CD14-positive monocyte (primary cell): ENCODE measurements around the gene UNC119B. TPM values are rescaled to one million over a fixed set of nuclear protein-coding genes. Genes with fewer than 3 reads are reported as not detected.
A peak's percentile ranks its signal among the peaks of the same experiment; 100 is the strongest.

Experiments used
- DNase-seq, 3 donors: peaks; one replicate each; pipeline ENCODE4 v3.0.0-alpha.2; 2011 to 2022
- H2AFZ ChIP-seq: 2 replicates; pipeline ENCODE4 v1.6.0; 2012; ENCODE audit warnings: mild to moderate bottlenecking, low read depth, low read length, inconsistent platforms; ENCODE audit not compliant: insufficient read depth, poor library complexity, severe bottlenecking
- H3K27ac ChIP-seq, 2 donors: 1 replicate in 1 of 2; 2 replicates in 1 of 2; pipeline ENCODE4 v1.5.1; 2012 to 2013; ENCODE audit warnings: low read length in 2 of 2, control low read depth in 1 of 2, inconsistent platforms in 1 of 2, low read depth in 1 of 2, mild to moderate bottlenecking in 1 of 2
- H3K27me3 ChIP-seq, 2 donors: one replicate each; pipeline versions ENCODE4 v1.6.0 to v1.6.1; 2011 to 2013; ENCODE audit warnings: low read length in 2 of 2; ENCODE audit not compliant: control insufficient read depth in 2 of 2, insufficient read depth in 2 of 2
- H3K36me3 ChIP-seq, 2 donors: replicated peaks in 1 of 2; 1 replicate in 1 of 2; 2 replicates in 1 of 2; pipeline versions ENCODE4 v1.5.1 to v1.6.1; 2012 to 2013; ENCODE audit warnings: low read length in 2 of 2, control low read depth in 1 of 2, inconsistent platforms in 1 of 2, mild to moderate bottlenecking in 1 of 2; ENCODE audit not compliant: insufficient read depth in 2 of 2, control insufficient read depth in 1 of 2
- H3K4me1 ChIP-seq, 2 donors: 1 replicate in 1 of 2; 2 replicates in 1 of 2; pipeline versions ENCODE4 v1.5.1 to v1.6.1; 2012 to 2013; ENCODE audit warnings: low read length in 2 of 2, control low read depth in 1 of 2, inconsistent platforms in 1 of 2, mild to moderate bottlenecking in 1 of 2, moderate library complexity in 1 of 2; ENCODE audit not compliant: insufficient read depth in 2 of 2, control insufficient read depth in 1 of 2
- H3K4me2 ChIP-seq: replicated peaks from 2 replicates; pipeline ENCODE3; 2012; ENCODE audit warnings: low read length, moderate library complexity, mild to moderate bottlenecking; ENCODE audit not compliant: poor library complexity, severe bottlenecking; ENCODE audit errors: extremely low read depth
- H3K4me3 ChIP-seq, 3 experiments: fragments of 200-600 bp in 1 of 3; sonication (generic) in 1 of 3; replicated peaks in 1 of 3; 1 replicate in 2 of 3; 2 replicates in 1 of 3; pipeline ENCODE4 v1.5.1; 2011 to 2013; ENCODE audit warnings: low read length in 3 of 3, mild to moderate bottlenecking in 3 of 3, control low read depth in 2 of 3, low read depth in 2 of 3, inconsistent platforms in 1 of 3, moderate library complexity in 1 of 3
- H3K79me2 ChIP-seq: 2 replicates; pipeline ENCODE4 v1.6.0; 2012; ENCODE audit warnings: mild to moderate bottlenecking, control low read depth, inconsistent platforms, low read length, moderate library complexity; ENCODE audit not compliant: insufficient read depth
- H3K9ac ChIP-seq: 2 replicates; pipeline ENCODE4 v1.6.0; 2017; ENCODE audit warnings: low read length, mild to moderate bottlenecking; ENCODE audit not compliant: insufficient read depth, poor library complexity, severe bottlenecking
- H3K9me3 ChIP-seq, 2 donors: replicated peaks in 1 of 2; 1 replicate in 1 of 2; 2 replicates in 1 of 2; pipeline versions ENCODE4 v1.5.1 to v1.6.1; 2012 to 2013; ENCODE audit warnings: low read length in 2 of 2, control low read depth in 1 of 2; ENCODE audit not compliant: control insufficient read depth in 1 of 2, insufficient read depth in 1 of 2
- H4K20me1 ChIP-seq: 2 replicates; pipeline ENCODE4 v1.6.0; 2012; ENCODE audit warnings: mild to moderate bottlenecking, low read length, control low read depth, moderate library complexity; ENCODE audit not compliant: insufficient read depth
- H3K27ac Mint-ChIP-seq, 7 donors: one replicate each; pipeline ENCODE4 v1.8.0; 2020; ENCODE audit warnings: mild to moderate bottlenecking in 7 of 7, mixed read lengths in 7 of 7, moderate library complexity in 6 of 7, inconsistent platforms in 2 of 7
- H3K27me3 Mint-ChIP-seq, 3 donors: one replicate each; pipeline ENCODE4 v1.8.0; 2021 to 2022; ENCODE audit warnings: low read depth in 3 of 3, mild to moderate bottlenecking in 3 of 3, mixed read lengths in 3 of 3, moderate library complexity in 3 of 3, inconsistent platforms in 1 of 3
- H3K36me3 Mint-ChIP-seq, 2 donors: one replicate each; pipeline ENCODE4 v1.8.0; 2020; ENCODE audit warnings: mixed read lengths in 2 of 2, inconsistent platforms in 1 of 2, mild to moderate bottlenecking in 1 of 2
- H3K4me1 Mint-ChIP-seq: one replicate; pipeline ENCODE4 v1.8.0; 2020; ENCODE audit warnings: mild to moderate bottlenecking, mixed read lengths
- H3K4me3 Mint-ChIP-seq, 2 donors: one replicate each; pipeline ENCODE4 v1.8.0; 2020; ENCODE audit warnings: mild to moderate bottlenecking in 2 of 2, mixed read lengths in 2 of 2, moderate library complexity in 1 of 2
- H3K9me3 Mint-ChIP-seq, 7 donors: one replicate each; pipeline ENCODE4 v1.8.0; 2020 to 2022; ENCODE audit warnings: mixed read lengths in 7 of 7, mild to moderate bottlenecking in 6 of 7, moderate library complexity in 6 of 7, inconsistent platforms in 2 of 7
- WGBS: methylation state at CpG from one replicate; pipeline ENCODE4 v1.1.5; 2013; ENCODE audit warnings: missing lambda C conversion rate; ENCODE audit not compliant: insufficient coverage; 5-methylcytosine and 5-hydroxymethylcytosine counted together
- intact Hi-C, 2 donors: fragments of 100-400 bp; cut with micrococcal nuclease; formaldehyde crosslinking; loops; one replicate each; pipeline versions ENCODE4 v1.15.0 to v1.15.1; 2023
- polyA plus RNA-seq, 3 donors: library from polyadenylated mRNA; depleted of rRNA in 1 of 3; unstranded in 2 of 3; stranded (reverse) in 1 of 3; fragments of 300-500 nt in 2 of 3; fragments of >200 nt in 1 of 3; fragmentation: Illumina TruSeq in 2 of 3; gene quantifications; 1 replicate in 2 of 3; 2 replicates in 1 of 3; pipeline ENCODE4 v1.2.3, GENCODE V29; 2012 to 2021
- TF ChIP-seq, protein P1 (sequence below): fragments of 200-600 bp; IDR thresholded peaks from one replicate; pipeline ENCODE4 v1.8.0; 2022; ENCODE audit warnings: antibody characterized with exemption, mild to moderate bottlenecking

UNC119B gene
- polyA plus RNA-seq, 3 donors, result 1.1 to 9.1 (median 2.1) TPM

DNA sequence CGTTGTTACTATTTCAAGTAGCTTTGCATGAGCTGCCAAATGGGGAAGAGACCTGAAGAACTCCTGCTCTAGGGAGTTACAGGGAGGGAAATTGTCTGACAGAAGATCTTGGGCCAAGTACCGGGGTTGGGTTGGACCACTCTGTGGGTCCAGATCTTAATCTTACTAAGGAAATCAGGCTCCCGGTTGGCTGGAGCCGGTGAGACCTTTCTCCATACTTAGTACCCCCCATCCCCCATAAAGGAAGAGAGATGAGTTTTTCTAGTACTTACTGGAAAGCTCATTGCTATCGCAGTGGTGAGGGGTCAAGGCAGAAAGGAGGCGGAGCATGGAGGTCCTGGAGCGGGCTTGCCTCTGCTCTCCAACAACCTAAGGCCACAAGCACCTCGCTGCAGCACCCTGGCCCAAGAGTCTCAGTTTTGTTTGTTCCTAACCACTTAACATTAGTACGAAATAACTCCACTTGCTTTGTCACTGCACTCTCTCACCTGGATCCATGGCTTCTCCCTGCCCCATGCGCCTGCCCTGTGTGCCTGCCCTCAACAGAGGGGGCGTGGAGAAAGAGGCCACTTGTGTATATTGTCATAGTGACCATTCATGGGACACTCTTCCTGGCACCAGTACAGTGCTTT is 6.8 kb upstream of the UNC119B start:
- Mint-ChIP-seq H3K4me1 (peaks cover 18% of the 10 kb centered on the region), H3K27ac (peak overlapping the region in 2 of 7 donors; percentile 31 to 52), H3K36me3 (peaks cover 48 to 56% of the 10 kb centered on the region in 2 donors), H3K4me3 (no peak overlapping the region), H3K9me3 (no peaks in the 10 kb centered on the region), H3K27me3 (peaks cover 0 to 1% (median 0%) of the 10 kb centered on the region in 3 donors)
- no peaks in the 10 kb centered on the region for H4K20me1 ChIP-seq
- H3K4me2 ChIP-seq, result no peak overlapping the region
- H3K36me3 ChIP-seq, result peaks cover 24 to 56% of the 10 kb centered on the region in 2 donors
- DNase-seq, result no peak
- intact Hi-C loops, result no loop called here
- no peaks in the 10 kb centered on the region for H3K27me3 ChIP-seq
- H3K79me2 ChIP-seq, result peaks cover 10% of the 10 kb centered on the region
- no peak overlapping the region for H3K4me3 ChIP-seq
- H3K9me3 ChIP-seq, result no peaks in the 10 kb centered on the region
- no peak overlapping the region for H3K9ac ChIP-seq
- no peak overlapping the region for H3K27ac ChIP-seq
- peaks cover 17 to 19% of the 10 kb centered on the region in 2 donors for H3K4me1 ChIP-seq
- WGBS, result 90% methylated on average over 4 of the region's 11 CpGs
- no peak overlapping the region for H2AFZ ChIP-seq
- TF ChIP-seq, protein P1, sequence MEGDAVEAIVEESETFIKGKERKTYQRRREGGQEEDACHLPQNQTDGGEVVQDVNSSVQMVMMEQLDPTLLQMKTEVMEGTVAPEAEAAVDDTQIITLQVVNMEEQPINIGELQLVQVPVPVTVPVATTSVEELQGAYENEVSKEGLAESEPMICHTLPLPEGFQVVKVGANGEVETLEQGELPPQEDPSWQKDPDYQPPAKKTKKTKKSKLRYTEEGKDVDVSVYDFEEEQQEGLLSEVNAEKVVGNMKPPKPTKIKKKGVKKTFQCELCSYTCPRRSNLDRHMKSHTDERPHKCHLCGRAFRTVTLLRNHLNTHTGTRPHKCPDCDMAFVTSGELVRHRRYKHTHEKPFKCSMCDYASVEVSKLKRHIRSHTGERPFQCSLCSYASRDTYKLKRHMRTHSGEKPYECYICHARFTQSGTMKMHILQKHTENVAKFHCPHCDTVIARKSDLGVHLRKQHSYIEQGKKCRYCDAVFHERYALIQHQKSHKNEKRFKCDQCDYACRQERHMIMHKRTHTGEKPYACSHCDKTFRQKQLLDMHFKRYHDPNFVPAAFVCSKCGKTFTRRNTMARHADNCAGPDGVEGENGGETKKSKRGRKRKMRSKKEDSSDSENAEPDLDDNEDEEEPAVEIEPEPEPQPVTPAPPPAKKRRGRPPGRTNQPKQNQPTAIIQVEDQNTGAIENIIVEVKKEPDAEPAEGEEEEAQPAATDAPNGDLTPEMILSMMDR, result no peak

DNA sequence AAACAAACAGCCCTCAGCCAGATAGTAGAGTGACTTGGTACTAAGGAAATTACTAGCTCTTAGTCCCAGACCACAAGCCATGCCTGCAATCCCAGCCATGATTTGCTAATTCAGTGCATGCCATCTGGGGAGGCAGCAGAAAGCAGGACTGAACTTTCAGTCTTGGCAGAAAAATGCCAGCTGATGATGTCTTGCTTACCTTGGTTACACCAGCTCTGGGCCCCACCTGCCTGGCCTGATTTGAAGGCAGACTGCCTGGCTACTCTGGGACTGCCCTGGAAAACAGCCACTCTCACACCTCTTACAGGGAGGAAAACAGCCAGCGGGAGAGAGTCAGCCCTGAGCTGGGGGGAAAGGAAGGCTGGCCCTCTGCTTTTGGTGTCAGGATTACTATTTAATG is 4.6 kb upstream of the UNC119B start:
- H3K4me2 ChIP-seq, result no peak overlapping the region
- Mint-ChIP-seq H3K4me1 (peaks cover 5% of the 10 kb centered on the region), H3K4me3 (no peak overlapping the region), H3K27ac (no peak overlapping the region), H3K27me3 (peaks cover 0 to 1% (median 0%) of the 10 kb centered on the region in 3 donors), H3K9me3 (no peaks in the 10 kb centered on the region), H3K36me3 (peaks cover 37 to 42% of the 10 kb centered on the region in 2 donors)
- H3K36me3 ChIP-seq, result peaks cover 20 to 45% of the 10 kb centered on the region in 2 donors
- no peak overlapping the region for H3K27ac ChIP-seq
- H3K27me3 ChIP-seq, result no peaks in the 10 kb centered on the region
- WGBS, result no CpG with 5 or more reads among the region's 1 CpG
- H3K4me1 ChIP-seq, result peaks cover 6 to 7% of the 10 kb centered on the region in 2 donors
- no peak overlapping the region for H2AFZ ChIP-seq
- no peak for DNase-seq
- intact Hi-C loops, result no loop called here
- no peak overlapping the region for H3K4me3 ChIP-seq
- TF ChIP-seq, protein P1, result no peak
- peaks cover 3% of the 10 kb centered on the region for H3K79me2 ChIP-seq
- no peaks in the 10 kb centered on the region for H4K20me1 ChIP-seq
- no peaks in the 10 kb centered on the region for H3K9me3 ChIP-seq
- no peak overlapping the region for H3K9ac ChIP-seq
